GM19463 (cell line): ENCODE data around the gene SLC7A7.
"Not testable (repeated sequence)": the region's sequence is repeated elsewhere in the genome, so short reads cannot be mapped to it uniquely, and the experiment has no call there.

Experiments used
- ATAC-seq: cut with Tn5 transposase; IDR thresholded peaks from one replicate; pipeline ENCODE4 v1.9.1; 2021; ENCODE audit warnings: mild to moderate bottlenecking, moderate library complexity; ENCODE audit not compliant: unreplicated experiment

The SLC7A7 gene

GRCh38 chr14:22814941-22815713 lies at the start of gene SLC7A7:
SLC7A7 (minus strand) TSS chr14:22815435; CDS start chr14:22813398, 2,037 bp downstream.
- no peak for ATAC-seq

GRCh38 chr14:22864979-22865378 lies 49.7 kb upstream of the SLC7A7 start:
- no peak for ATAC-seq

- no peak for ATAC-seq
These were observed 46.4 kb upstream of the SLC7A7 start for GRCh38 chr14:22861651-22862050.

GRCh38 chr14:22860377-22860776 lies 45.1 kb upstream of the SLC7A7 start:
- ATAC-seq = not testable (repeated sequence)

GRCh38 chr14:22856428-22856827 lies 41.2 kb upstream of the SLC7A7 start:
- ATAC-seq = no peak

- ATAC-seq = no peak
These were observed 39.9 kb upstream of the SLC7A7 start for GRCh38 chr14:22854963-22855724.

- ATAC-seq = not testable (repeated sequence)
These were observed 39.1 kb upstream of the SLC7A7 start for GRCh38 chr14:22854296-22854695.

- ATAC-seq = peak; percentile 72
These were observed 37.9 kb upstream of the SLC7A7 start for GRCh38 chr14:22852940-22853767.

GRCh38 chr14:22852599-22852939 lies 37.3 kb upstream of the SLC7A7 start:
- no peak for ATAC-seq

- not testable (repeated sequence) for ATAC-seq
These were observed 36.9 kb upstream of the SLC7A7 start for GRCh38 chr14:22852178-22852577.

- no peak for ATAC-seq
These were observed 35.9 kb upstream of the SLC7A7 start for GRCh38 chr14:22850944-22851764.

GRCh38 chr14:22849212-22849819 lies 34.1 kb upstream of the SLC7A7 start:
- no peak for ATAC-seq

- no peak for ATAC-seq
These were observed 33.3 kb upstream of the SLC7A7 start for GRCh38 chr14:22848351-22849164.

GRCh38 chr14:22847661-22848341 lies 32.6 kb upstream of the SLC7A7 start:
- no peak for ATAC-seq

GRCh38 chr14:22846811-22847307 lies 31.6 kb upstream of the SLC7A7 start:
- ATAC-seq = no peak

GRCh38 chr14:22845821-22846625 lies 30.8 kb upstream of the SLC7A7 start:
- no peak for ATAC-seq

GRCh38 chr14:22845103-22845394 lies 29.8 kb upstream of the SLC7A7 start:
- no peak for ATAC-seq
